HepG2 (cell line): ENCODE data around the gene A3GALT2. TPM values are rescaled to one million over a fixed set of nuclear protein-coding genes. Genes with fewer than 3 reads are reported as not detected.

Experiments
- CREB1 ChIP-seq, 2 experiments: fragments of 450-650 bp in 1 of 2; IDR thresholded peaks; 2 replicates each; pipeline ENCODE4 v1.6.1; 2016 to 2017; ENCODE audit warnings: control low read depth in 1 of 2, mild to moderate bottlenecking in 1 of 2, missing compliant biosample characterization in 1 of 2, missing genetic modification characterization in 1 of 2
- DMAP1 ChIP-seq: IDR thresholded peaks from 2 replicates; pipeline ENCODE4 v1.6.1; 2016
- ELF3 ChIP-seq: IDR thresholded peaks from 2 replicates; pipeline ENCODE4 v1.6.1; 2016; ENCODE audit warnings: missing genetic modification reagents, missing compliant biosample characterization
- FOXA3 ChIP-seq: IDR thresholded peaks from 2 replicates; pipeline ENCODE4 v1.6.1; 2016; ENCODE audit warnings: missing genetic modification reagents, missing compliant biosample characterization
- FOXK2 ChIP-seq: fragments of 450-650 bp; IDR thresholded peaks from 2 replicates; pipeline ENCODE4 v1.6.1; 2016
- GABPA ChIP-seq, 2 experiments: IDR thresholded peaks; 2 replicates each; pipeline ENCODE4 v1.6.1; 2011 to 2016; ENCODE audit warnings: low read depth in 2 of 2, low read length in 1 of 2, missing biosample characterization in 1 of 2, missing genetic modification characterization in 1 of 2
- GATAD2A ChIP-seq: IDR thresholded peaks from 2 replicates; pipeline ENCODE4 v1.6.1; 2016
- HBP1 ChIP-seq: IDR thresholded peaks from 2 replicates; pipeline ENCODE4 v1.6.1; 2016; ENCODE audit warnings: low read depth, control low read depth
- HDAC2 ChIP-seq: sonication (generic); formaldehyde crosslinking; IDR thresholded peaks from 2 replicates; pipeline ENCODE4 v1.4.0; 2020; ENCODE audit warnings: missing genetic modification reagents
- JUND ChIP-seq: sonication (generic); formaldehyde crosslinking; IDR thresholded peaks from 2 replicates; pipeline ENCODE4 v1.8.0; 2022; ENCODE audit warnings: mild to moderate bottlenecking, missing genetic modification reagents
- KLF6 ChIP-seq: IDR thresholded peaks from 2 replicates; pipeline ENCODE4 v1.8.0; 2016; ENCODE audit warnings: missing biosample characterization, missing genetic modification reagents
- MNT ChIP-seq: fragments of 450-650 bp; IDR thresholded peaks from 2 replicates; pipeline ENCODE4 v1.6.1; 2016
- NBN ChIP-seq: fragments of 450-650 bp; conservative IDR thresholded peaks from 2 replicates; pipeline ENCODE4 v1.6.1; 2017
- SOX6 ChIP-seq, 2 experiments: fragments of 450-650 bp in 1 of 2; sonication (generic) in 1 of 2; formaldehyde crosslinking in 1 of 2; IDR thresholded peaks; 2 replicates each; pipeline versions ENCODE4 v1.4.0 to v1.6.1; 2017 to 2020; ENCODE audit warnings: antibody characterized with exemption in 1 of 2, mild to moderate bottlenecking in 1 of 2, missing genetic modification reagents in 1 of 2
- SRY ChIP-seq: sonication (generic); formaldehyde crosslinking; IDR thresholded peaks from 2 replicates; pipeline ENCODE4 v1.8.0; 2022; ENCODE audit warnings: mild to moderate bottlenecking, missing genetic modification reagents
- TFAP4 ChIP-seq: sonication (generic); IDR thresholded peaks from 2 replicates; pipeline ENCODE4 v1.6.1; 2016; ENCODE audit warnings: low read depth, borderline replicate concordance
- TFDP1 ChIP-seq: IDR thresholded peaks from 2 replicates; pipeline ENCODE4 v1.6.1; 2016; ENCODE audit warnings: missing compliant biosample characterization, missing genetic modification reagents, borderline replicate concordance
- THAP9 ChIP-seq: sonication (generic); formaldehyde crosslinking; IDR thresholded peaks from 2 replicates; pipeline ENCODE4; 2020; ENCODE audit warnings: missing genetic modification reagents, mild to moderate bottlenecking, borderline replicate concordance
- ZBTB20 ChIP-seq: sonication (generic); formaldehyde crosslinking; IDR thresholded peaks from 2 replicates; pipeline ENCODE4 v1.8.1; 2023; ENCODE audit warnings: missing genetic modification reagents, low read depth, mild to moderate bottlenecking, borderline replicate concordance
- ZNF567 ChIP-seq: sonication (generic); formaldehyde crosslinking; IDR thresholded peaks from 2 replicates; pipeline ENCODE4 v1.8.1; 2023; ENCODE audit warnings: mild to moderate bottlenecking, missing genetic modification reagents, borderline replicate concordance
- ZNF652 ChIP-seq: IDR thresholded peaks from 2 replicates; pipeline ENCODE4 v1.6.1; 2016; ENCODE audit warnings: low read depth, borderline replicate concordance
- ZSCAN29 ChIP-seq: sonication (generic); formaldehyde crosslinking; conservative IDR thresholded peaks from 2 replicates; pipeline ENCODE4 v1.4.0; 2020; ENCODE audit warnings: mild to moderate bottlenecking, missing genetic modification reagents
- polyA plus RNA-seq, 8 experiments: library from polyadenylated mRNA; depleted of rRNA in 3 of 8; stranded (reverse) in 7 of 8; unstranded in 1 of 8; fragments of >200 nt; fragmentation: Illumina TruSeq in 4 of 8; extraction: Trizol in 4 of 8; gene quantifications; 2 replicates each; pipeline versions ENCODE4 v1.2.1 to v1.2.3, GENCODE V29; 2011 to 2016; ENCODE audit warnings: low read depth in 4 of 8, missing spikeins in 1 of 8, mixed read lengths in 1 of 8; ENCODE audit not compliant: insufficient read depth in 1 of 8
- total RNA-seq, 5 experiments: library from RNA; depleted of rRNA; stranded (reverse); fragments of >200 nt; fragmentation: Illumina TruSeq; extraction: Trizol; gene quantifications; 2 replicates each; pipeline ENCODE4 v1.2.3, GENCODE V29; 2016; ENCODE audit warnings: low read depth in 1 of 5

A3GALT2 gene
- total and polyA plus RNA-seq, 2 of the 13 experiments (the other 11 are each of a cell fraction or from before 2014, with no cell fraction given) = not detected

GRCh38 chr1:33346927-33347649, 26.2 kb upstream of the A3GALT2 start (continued):
- TF ChIP-seq THAP9 (CRISPR knock-in tag) (peak; percentile 72; the same call in 1 of the 2 replicates), KLF6 (CRISPR knock-in tag) (peak; percentile 36), CREB1 (IDR thresholded peaks at IDR 0.05) (no peak), CREB1 (CRISPR knock-in tag; IDR thresholded peaks at IDR 0.05) (peak; percentile 63), MNT (peak; percentile 34; the same call in 1 of the 2 replicates), TFAP4 (peak; percentile 29; the same call in 1 of the 2 replicates), NBN (no peak), DMAP1 (CRISPR knock-in tag) (peak; percentile 75), FOXA3 (CRISPR knock-in tag) (peak; percentile 65), SRY (peak; percentile 46; the same call in 1 of the 2 replicates), ELF3 (CRISPR knock-in tag) (peak; percentile 70), FOXK2 (peak; percentile 33; the same call in 1 of the 2 replicates), JUND (CRISPR knock-in tag) (0 out of 2 replicates have a peak, but pooled peaks have one; percentile 35), ZSCAN29 (CRISPR knock-in tag) (peak; percentile 73), ZNF567 (CRISPR knock-in tag) (peak; percentile 66; the same call in 1 of the 2 replicates), GATAD2A (CRISPR knock-in tag) (peak; percentile 78), ZBTB20 (0 out of 2 replicates have a peak, but pooled peaks have one; percentile 60), ZNF652 (CRISPR knock-in tag) (0 out of 2 replicates have a peak, but pooled peaks have one; percentile 12), TFDP1 (CRISPR knock-in tag) (peak; percentile 9; the same call in 1 of the 2 replicates), HBP1 (peak; percentile 71; the same call in 1 of the 2 replicates), GABPA (IDR thresholded peaks at IDR 0.05; ENCODE audit: low read depth, low read length) (no peak), GABPA (CRISPR knock-in tag; IDR thresholded peaks at IDR 0.05; ENCODE audit: low read depth) (peak; percentile 81), HDAC2 (CRISPR knock-in tag) (peak; percentile 68), SOX6 (IDR thresholded peaks at IDR 0.05) (no peak), SOX6 (CRISPR knock-in tag; IDR thresholded peaks at IDR 0.05) (peak; percentile 90)
